Esophagus (tissue), 2 donors: Measurements from ENCODE around the gene ABCA3. TPM values are rescaled to one million over a fixed set of nuclear protein-coding genes. Genes with fewer than 3 reads are reported as not detected.

Experiments
- H3K27ac ChIP-seq, 2 donors: one replicate each; pipeline ENCODE4 v1.5.1; 2013; ENCODE audit warnings: low read depth in 2 of 2, mild to moderate bottlenecking in 2 of 2, inconsistent platforms in 1 of 2, low read length in 1 of 2, moderate library complexity in 1 of 2
- H3K27me3 ChIP-seq, 2 donors: one replicate each; pipeline ENCODE4 v1.6.1; 2013; ENCODE audit warnings: low read length in 2 of 2, control low read depth in 1 of 2, mild to moderate bottlenecking in 1 of 2; ENCODE audit not compliant: insufficient read depth in 2 of 2, control insufficient read depth in 1 of 2
- H3K36me3 ChIP-seq, 2 donors: one replicate each; pipeline ENCODE4 v1.6.1; 2013; ENCODE audit warnings: low read length in 1 of 2; ENCODE audit not compliant: control insufficient read depth in 2 of 2, insufficient read depth in 2 of 2
- H3K4me1 ChIP-seq, 2 donors: one replicate each; pipeline ENCODE4 v1.6.1; 2013; ENCODE audit warnings: low read length in 1 of 2; ENCODE audit not compliant: control insufficient read depth in 2 of 2, insufficient read depth in 2 of 2
- H3K4me3 ChIP-seq, 2 donors: one replicate each; pipeline ENCODE4 v1.5.1; 2013; ENCODE audit warnings: low read length in 2 of 2, mild to moderate bottlenecking in 2 of 2, low read depth in 1 of 2, moderate library complexity in 1 of 2
- H3K9me3 ChIP-seq, 2 donors: one replicate each; pipeline ENCODE4 v1.6.1; 2013; ENCODE audit warnings: mild to moderate bottlenecking in 2 of 2, low read depth in 1 of 2, low read length in 1 of 2, moderate library complexity in 1 of 2; ENCODE audit not compliant: control insufficient read depth in 2 of 2, insufficient read depth in 1 of 2
- WGBS, 2 donors: extraction: QIAGEN DNeasy Blood & Tissue Kit; methylation state at CpG; one replicate each; pipeline ENCODE4 v1.1.7; 2013; 5-methylcytosine and 5-hydroxymethylcytosine counted together
- polyA plus RNA-seq, 2 donors: library from polyadenylated mRNA; stranded (reverse); fragments of 200-250 nt; gene quantifications; one replicate each; pipeline ENCODE4 v1.2.3, GENCODE V29; 2013
- donor health status: healthy with polysubstance abuse.
- donor health status: Bipolar disorder and iron deficiency.

The ABCA3 gene
- polyA plus RNA-seq, 2 donors = 1.4 to 1.7 TPM

DNA sequence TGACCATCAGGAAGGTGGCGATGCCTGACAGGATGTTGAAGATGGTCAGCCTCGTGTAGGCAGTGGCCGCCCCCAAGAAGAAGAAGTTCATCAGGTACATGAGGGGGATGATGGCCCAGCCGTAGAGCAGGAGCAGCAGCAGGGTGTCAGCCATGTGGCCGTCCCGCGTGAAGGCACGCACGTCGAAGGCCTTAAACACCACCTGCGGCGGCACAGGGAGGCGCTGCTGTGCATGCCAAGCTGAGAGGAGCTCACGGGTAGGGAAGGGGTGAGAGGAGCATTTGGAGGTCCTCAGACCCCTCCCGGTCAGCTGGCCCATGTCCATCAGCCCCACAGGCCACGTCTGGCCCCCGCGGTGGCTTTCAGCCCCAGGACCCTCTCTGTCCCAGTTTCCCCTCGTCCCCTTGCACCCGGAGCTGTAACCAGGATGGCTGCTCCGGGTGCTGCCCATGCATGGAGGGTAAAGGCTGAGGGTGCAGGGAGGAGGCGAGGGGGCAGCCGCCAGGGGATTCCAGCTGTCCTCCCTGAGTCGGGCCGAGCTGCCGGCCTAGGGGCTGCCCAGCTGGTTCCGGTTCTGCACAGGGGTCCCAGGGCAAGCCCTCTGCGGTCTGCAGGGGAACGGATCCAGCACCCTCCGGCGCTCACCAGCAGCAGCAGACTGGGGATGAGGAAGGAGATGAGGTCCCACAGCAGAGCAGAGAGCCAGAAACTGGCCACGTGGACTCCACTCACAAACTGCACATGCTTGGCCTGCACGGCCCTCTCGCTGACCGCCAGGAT, 55.5 kb downstream of the ABCA3 start:
- H3K27me3 ChIP-seq = no peaks in the 10 kb centered on the region
- peaks cover 0 to 14% of the 10 kb centered on the region in 2 donors for H3K36me3 ChIP-seq
- H3K9me3 ChIP-seq = no peaks in the 10 kb centered on the region
- H3K4me3 ChIP-seq = no peak overlapping the region
- WGBS, 2 donors = 88 to 90% methylated on average over 35 of the region's 35 CpGs
- no peaks in the 10 kb centered on the region for H3K4me1 ChIP-seq
- H3K27ac ChIP-seq = no peak overlapping the region

DNA sequence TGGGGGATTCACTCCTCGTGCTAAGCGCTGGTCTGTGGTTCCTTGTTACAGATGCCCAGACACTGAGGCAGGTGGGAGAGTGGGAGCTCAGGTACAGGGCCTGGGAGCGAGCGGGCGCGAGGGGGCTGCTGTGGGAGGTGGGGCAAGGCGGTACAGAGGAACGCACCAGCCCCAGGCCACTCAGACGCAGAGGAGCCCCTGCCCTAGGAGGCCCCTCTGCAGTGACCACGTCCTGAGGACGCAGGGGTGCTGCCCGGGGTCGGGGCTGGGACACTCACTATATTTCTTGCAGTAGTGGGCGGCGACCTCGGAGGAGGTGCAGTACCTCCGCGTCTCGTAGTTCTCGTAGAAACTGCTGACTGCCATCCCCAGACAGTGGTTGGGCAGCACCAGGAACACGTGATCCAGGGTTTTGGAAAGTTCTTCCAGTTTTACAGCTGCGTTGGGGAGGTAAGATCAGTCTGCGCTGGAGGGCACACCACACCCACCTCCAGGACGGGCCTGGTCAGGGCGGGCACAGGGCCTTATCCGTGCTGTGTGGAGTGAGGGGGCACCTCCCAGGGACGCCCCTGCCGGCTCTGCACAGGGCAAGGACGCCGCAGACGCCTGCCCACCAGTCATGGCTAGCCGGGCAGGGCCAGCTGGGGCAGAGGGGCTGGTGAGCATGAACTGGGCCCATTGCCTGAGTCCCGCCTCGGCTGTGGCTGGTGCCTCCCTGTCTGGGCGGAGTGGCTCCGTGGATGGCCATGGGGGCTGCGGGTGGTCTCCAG, 56.3 kb downstream of the ABCA3 start:
- Histone ChIP-seq H3K4me3 (no peak overlapping the region), H3K27ac (no peak overlapping the region), H3K36me3 (peaks cover 0 to 14% of the 10 kb centered on the region in 2 donors), H3K27me3 (no peaks in the 10 kb centered on the region), H3K9me3 (no peaks in the 10 kb centered on the region), H3K4me1 (no peaks in the 10 kb centered on the region)
- WGBS, 2 donors = 82 to 87% methylated on average over 37 of the region's 37 CpGs

DNA sequence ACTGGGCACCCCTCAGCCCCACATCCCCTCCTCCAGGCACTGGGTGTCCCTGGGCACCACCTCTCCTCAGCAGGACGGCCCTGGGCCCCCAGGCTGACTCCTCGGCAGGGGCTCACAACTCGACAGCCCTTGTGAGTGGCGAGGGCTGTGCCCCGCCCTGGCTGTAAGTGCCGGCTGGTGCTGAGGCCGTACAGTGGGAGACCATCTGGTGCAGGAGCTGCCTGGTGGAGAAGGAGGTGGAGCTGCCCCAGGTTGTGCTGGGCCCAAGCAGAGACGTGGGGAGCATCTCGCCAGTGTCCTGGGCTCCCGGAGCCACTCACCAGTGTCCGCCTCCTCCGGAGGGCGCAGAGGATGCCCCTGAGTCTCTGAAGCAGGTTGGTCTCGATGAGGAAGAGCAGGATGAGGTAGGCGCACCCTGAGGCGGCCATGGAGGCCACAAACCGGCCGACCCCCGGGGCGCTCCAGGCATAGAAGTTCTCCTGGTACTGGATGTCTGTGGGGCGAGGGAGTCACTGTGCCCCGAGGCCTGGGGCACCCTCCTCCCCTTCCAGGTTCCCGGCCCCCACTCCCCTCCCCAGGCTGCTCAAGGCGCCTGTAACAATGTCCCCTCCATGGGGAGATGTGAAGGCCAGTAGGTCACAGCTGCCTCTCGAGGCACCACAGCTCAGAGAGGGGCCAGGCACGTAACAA, 57.5 kb downstream of the ABCA3 start:
- no peaks in the 10 kb centered on the region for H3K9me3 ChIP-seq
- H3K36me3 ChIP-seq = peaks cover 0 to 14% of the 10 kb centered on the region in 2 donors
- 83 to 86% methylated on average over 21 to 26 of the region's 26 CpGs for WGBS, 2 donors
- no peaks in the 10 kb centered on the region for H3K27me3 ChIP-seq
- no peaks in the 10 kb centered on the region for H3K4me1 ChIP-seq
- no peak overlapping the region for H3K4me3 ChIP-seq
- no peak overlapping the region for H3K27ac ChIP-seq

DNA sequence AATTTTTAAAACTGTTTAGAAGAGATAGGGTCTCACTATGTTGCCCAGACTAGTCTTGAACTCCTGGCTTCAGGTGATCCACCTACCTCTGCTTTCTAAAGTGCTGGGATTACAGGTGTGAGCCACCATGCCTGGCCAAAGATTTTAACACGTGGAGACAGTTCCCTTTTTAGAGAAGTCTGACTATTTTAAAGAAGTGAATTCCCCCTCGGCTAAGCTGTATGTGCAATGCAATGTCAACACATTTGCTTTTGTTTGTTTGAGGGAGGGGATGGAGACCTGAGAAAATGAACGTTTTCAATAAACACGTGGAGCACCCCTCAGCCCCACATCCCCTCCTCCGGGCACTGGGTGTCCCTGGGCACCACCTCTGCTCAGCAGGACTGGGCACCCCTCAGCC, 58.3 kb downstream of the ABCA3 start:
- peaks cover 0 to 17% of the 10 kb centered on the region in 2 donors for H3K36me3 ChIP-seq

DNA sequence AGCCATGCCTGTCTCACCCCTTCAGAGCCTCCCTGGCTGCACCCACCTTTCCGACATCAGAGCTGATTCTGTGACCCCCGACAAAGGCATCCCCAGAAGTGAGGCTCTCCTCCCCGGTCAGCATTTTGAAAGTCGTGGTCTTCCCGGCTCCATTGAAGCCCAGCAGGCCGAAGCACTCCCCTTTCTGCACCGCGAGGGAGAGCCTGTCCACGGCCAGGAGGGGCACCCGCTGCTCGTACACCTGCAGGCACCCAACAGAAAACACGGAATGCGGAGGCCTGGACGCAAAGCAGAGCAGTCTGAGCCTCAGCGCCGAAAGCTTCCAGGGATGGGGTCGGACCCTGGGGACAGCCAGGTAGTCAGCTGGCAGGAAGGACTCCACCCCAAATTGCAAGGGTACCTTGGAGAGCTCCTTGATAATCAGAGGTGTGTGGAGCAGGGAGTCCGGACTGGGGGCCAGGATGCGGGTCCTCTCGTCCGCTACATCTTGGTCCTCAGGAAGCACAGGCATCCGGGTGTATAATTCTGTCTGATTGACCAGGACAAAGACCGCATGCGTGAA, 59.5 kb downstream of the ABCA3 start:
- Histone ChIP-seq H3K4me1 (no peaks in the 10 kb centered on the region), H3K4me3 (no peak overlapping the region), H3K9me3 (no peaks in the 10 kb centered on the region), H3K27ac (no peak overlapping the region), H3K36me3 (peaks cover 0 to 12% of the 10 kb centered on the region in 2 donors), H3K27me3 (no peaks in the 10 kb centered on the region)
- WGBS, 2 donors = 82% methylated on average over 24 of the region's 24 CpGs

More for the DNA sequence above, 58.3 kb downstream of the ABCA3 start:
- no peaks in the 10 kb centered on the region for H3K4me1 ChIP-seq
- H3K27ac ChIP-seq = no peak overlapping the region
- H3K4me3 ChIP-seq = no peak overlapping the region
- WGBS, 2 donors = 50 to 66% methylated on average over 4 to 5 of the region's 5 CpGs
- H3K9me3 ChIP-seq = no peaks in the 10 kb centered on the region
- H3K27me3 ChIP-seq = no peaks in the 10 kb centered on the region

DNA sequence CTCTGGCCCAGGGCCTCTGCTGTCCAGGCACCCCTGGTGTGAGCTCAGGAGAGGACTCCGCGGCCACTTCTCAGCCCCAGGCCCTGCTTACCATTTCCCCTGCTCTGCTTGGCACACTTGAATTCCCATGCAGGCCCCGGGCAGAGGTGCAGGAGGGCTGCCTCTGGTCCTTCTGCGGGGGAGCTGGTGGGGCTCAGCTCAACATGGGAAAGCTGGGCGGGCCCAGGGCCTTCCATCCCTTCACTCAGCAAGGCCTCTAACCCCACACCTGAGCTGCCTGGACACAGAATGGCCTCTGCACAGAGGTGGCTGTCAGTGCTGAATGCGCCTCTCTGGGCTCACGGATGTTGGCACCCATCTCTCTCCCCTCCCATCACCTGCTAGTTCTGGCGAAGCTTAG, 60.1 kb downstream of the ABCA3 start:
- H3K4me1 ChIP-seq = no peaks in the 10 kb centered on the region
- no peaks in the 10 kb centered on the region for H3K9me3 ChIP-seq
- WGBS, 2 donors = 90 to 91% methylated on average over 8 of the region's 8 CpGs
- no peaks in the 10 kb centered on the region for H3K27me3 ChIP-seq
- no peak overlapping the region for H3K4me3 ChIP-seq
- H3K27ac ChIP-seq = no peak overlapping the region
- H3K36me3 ChIP-seq = peaks cover 0 to 12% of the 10 kb centered on the region in 2 donors

DNA sequence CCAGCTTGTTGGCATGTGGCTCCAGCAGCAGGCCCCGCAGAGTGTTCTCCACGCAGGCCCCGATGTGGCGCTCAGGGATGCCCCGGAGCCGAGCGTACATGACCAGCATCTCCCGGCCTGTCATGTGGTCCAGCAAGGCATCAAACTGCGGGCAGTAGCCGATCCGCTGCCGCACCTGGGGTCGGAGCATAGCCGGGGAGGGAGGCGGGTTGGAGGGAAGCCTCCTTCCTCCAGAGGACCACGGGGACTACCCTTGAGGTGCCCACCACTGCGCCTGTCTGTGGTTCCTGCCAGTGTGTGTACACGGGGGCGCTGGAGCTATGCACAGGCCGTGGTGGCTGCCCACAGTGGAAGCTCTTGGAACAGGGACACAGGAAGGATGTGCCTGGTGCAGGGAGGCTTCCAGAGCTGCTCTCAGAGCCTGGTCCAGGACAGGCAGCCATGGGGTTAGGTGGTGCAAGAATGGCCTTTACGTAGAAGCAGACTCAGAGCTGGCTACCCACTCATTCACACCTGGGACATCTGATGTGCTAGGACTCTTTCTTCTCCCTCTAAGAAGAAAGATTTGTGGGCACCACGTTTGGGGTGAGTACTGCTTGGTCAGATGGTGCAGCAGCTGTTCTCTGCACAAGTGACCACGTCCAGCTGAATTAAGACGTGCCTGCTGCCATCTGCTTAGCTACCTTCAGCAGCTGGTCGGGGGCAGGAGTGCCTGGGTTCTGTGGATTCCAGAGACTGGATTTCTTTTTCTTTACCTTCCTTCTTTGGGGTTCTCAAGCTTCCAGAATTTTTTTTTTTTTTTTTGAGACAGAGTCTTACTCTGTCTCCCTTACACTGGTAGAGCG, 61.4 kb downstream of the ABCA3 start:
- no peaks in the 10 kb centered on the region for H3K9me3 ChIP-seq
- H3K27ac ChIP-seq = no peak overlapping the region
- H3K4me1 ChIP-seq = no peaks in the 10 kb centered on the region
- H3K4me3 ChIP-seq = no peak overlapping the region
- 87 to 88% methylated on average over 26 of the region's 26 CpGs for WGBS, 2 donors
- no peaks in the 10 kb centered on the region for H3K27me3 ChIP-seq
- H3K36me3 ChIP-seq = peaks cover 0 to 6% of the 10 kb centered on the region in 2 donors

DNA sequence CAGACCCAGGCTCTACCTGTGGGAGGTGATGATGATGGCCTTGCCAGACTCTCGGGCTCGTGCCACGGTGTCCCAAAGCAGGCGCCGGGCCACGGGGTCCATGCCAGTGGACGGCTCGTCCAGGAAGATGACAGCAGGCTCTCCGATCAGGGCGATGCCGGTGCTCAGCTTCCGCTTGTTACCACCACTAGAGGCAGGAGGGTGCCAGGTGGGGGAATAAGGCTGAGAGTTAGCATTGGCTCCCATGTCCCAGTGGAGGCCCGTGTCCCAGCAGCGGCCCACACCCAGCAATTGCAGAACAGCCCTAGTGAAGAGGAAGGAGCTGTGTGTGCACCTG, 62.3 kb downstream of the ABCA3 start:
- H3K27me3 ChIP-seq = no peaks in the 10 kb centered on the region
- peaks cover 0 to 3% of the 10 kb centered on the region in 2 donors for H3K36me3 ChIP-seq
- 79 to 86% methylated on average over 14 of the region's 14 CpGs for WGBS, 2 donors
- no peaks in the 10 kb centered on the region for H3K9me3 ChIP-seq
- H3K27ac ChIP-seq = no peak overlapping the region
- no peak overlapping the region for H3K4me3 ChIP-seq
- H3K4me1 ChIP-seq = no peaks in the 10 kb centered on the region
